Measurements from ENCODE around the gene CDKAL1.

The CDKAL1 gene

DNA sequence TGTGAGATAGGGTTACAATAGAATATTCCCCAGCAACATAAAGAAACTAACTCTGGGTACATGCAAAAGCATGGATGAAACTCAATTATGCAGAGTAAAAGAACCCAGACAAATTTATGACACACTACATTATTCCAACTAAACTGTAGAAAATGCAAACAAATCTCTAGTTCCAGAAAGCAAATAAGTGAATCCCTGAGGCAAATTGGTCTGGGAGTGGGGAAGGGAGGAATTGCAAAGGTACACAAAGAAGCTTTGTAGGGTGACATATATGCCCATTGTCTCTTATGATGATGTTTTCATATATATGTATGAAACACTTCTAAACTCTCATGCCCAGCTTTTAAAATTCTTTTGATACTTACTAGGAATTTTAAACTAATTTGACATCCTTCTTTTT, 266.0 kb downstream of the CDKAL1 start:
- H3K9me3 ChIP-seq (ENCODE audit: severe bottlenecking), result no peaks in the 10 kb centered on the region
- ATAC-seq (ENCODE audit: low read depth) (no peak), DNase-seq (ENCODE audit: low spot score) (no peak)
- no peak overlapping the region for H3K27ac ChIP-seq (ENCODE audit: poor library complexity, severe bottlenecking)
- H3K4me3 ChIP-seq (ENCODE audit: severe bottlenecking), result no peak overlapping the region
- no peaks in the 10 kb centered on the region for H3K4me1 ChIP-seq (ENCODE audit: insufficient read depth, poor library complexity, severe bottlenecking)
- no peaks in the 10 kb centered on the region for H3K27me3 ChIP-seq (ENCODE audit: insufficient read depth, poor library complexity, severe bottlenecking)
- no peaks in the 10 kb centered on the region for H3K36me3 ChIP-seq (ENCODE audit: low read depth)
- TF ChIP-seq, protein P1, sequence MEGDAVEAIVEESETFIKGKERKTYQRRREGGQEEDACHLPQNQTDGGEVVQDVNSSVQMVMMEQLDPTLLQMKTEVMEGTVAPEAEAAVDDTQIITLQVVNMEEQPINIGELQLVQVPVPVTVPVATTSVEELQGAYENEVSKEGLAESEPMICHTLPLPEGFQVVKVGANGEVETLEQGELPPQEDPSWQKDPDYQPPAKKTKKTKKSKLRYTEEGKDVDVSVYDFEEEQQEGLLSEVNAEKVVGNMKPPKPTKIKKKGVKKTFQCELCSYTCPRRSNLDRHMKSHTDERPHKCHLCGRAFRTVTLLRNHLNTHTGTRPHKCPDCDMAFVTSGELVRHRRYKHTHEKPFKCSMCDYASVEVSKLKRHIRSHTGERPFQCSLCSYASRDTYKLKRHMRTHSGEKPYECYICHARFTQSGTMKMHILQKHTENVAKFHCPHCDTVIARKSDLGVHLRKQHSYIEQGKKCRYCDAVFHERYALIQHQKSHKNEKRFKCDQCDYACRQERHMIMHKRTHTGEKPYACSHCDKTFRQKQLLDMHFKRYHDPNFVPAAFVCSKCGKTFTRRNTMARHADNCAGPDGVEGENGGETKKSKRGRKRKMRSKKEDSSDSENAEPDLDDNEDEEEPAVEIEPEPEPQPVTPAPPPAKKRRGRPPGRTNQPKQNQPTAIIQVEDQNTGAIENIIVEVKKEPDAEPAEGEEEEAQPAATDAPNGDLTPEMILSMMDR (IDR thresholded peaks at IDR 0.05; ENCODE audit: poor library complexity, severe bottlenecking), result no peak

DNA sequence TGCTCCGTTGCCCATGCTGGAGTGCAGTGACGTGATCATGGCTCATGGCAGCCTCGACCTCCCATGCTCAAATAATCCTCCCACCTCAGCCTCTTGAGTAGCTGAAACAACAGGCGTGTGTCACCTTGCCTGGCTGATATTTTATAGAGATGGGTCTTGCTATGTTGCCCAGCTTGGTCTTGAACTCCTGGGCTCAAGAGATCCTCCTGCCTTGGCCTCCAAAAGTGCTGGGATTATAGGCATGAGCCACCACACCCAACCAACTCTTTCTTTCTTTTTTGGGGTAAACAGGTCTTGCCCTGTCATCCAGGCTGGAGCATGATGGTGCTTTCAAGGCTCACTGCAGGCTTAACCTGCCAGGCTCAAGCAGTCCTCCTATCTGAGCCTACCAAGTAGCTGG, 266.4 kb downstream of the CDKAL1 start:
- DNase-seq (ENCODE audit: low spot score), result no peak
- Histone ChIP-seq H3K9me3 (ENCODE audit: severe bottlenecking) (no peaks in the 10 kb centered on the region), H3K27ac (ENCODE audit: poor library complexity, severe bottlenecking) (no peak overlapping the region), H3K4me3 (ENCODE audit: severe bottlenecking) (no peak overlapping the region), H3K4me1 (ENCODE audit: insufficient read depth, poor library complexity, severe bottlenecking) (no peaks in the 10 kb centered on the region), H3K27me3 (ENCODE audit: insufficient read depth, poor library complexity, severe bottlenecking) (no peaks in the 10 kb centered on the region), H3K36me3 (ENCODE audit: low read depth) (no peaks in the 10 kb centered on the region)
- no peak for ATAC-seq (ENCODE audit: low read depth)
- TF ChIP-seq, protein P1 (IDR thresholded peaks at IDR 0.05; ENCODE audit: poor library complexity, severe bottlenecking), result no peak

DNA sequence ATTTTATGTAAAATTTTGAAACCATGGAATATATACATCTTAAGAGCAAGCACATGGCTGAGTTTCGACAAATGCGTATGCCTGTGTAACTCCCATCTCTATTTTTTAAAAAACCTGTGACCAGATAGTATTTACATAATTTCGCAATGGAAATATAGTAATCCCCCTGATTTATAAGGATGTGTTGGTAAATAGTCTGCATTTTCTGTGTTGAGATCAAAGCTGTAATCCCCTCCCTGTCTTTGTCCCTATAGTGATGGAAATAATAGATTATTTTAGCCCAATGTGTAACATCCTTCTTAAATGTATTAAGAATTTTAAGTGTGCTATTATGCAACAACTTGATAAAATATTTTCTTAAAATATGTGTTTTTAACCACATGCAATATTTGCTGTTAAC, 267.3 kb downstream of the CDKAL1 start:
- H3K27ac ChIP-seq (ENCODE audit: poor library complexity, severe bottlenecking), result no peak overlapping the region
- no peak overlapping the region for H3K4me3 ChIP-seq (ENCODE audit: severe bottlenecking)
- TF ChIP-seq, protein P1 (IDR thresholded peaks at IDR 0.05; ENCODE audit: poor library complexity, severe bottlenecking), result no peak
- H3K4me1 ChIP-seq (ENCODE audit: insufficient read depth, poor library complexity, severe bottlenecking), result no peaks in the 10 kb centered on the region
- no peaks in the 10 kb centered on the region for H3K9me3 ChIP-seq (ENCODE audit: severe bottlenecking)
- DNase-seq (ENCODE audit: low spot score) (no peak), ATAC-seq (ENCODE audit: low read depth) (no peak)
- H3K36me3 ChIP-seq (ENCODE audit: low read depth), result no peaks in the 10 kb centered on the region
- H3K27me3 ChIP-seq (ENCODE audit: insufficient read depth, poor library complexity, severe bottlenecking), result no peaks in the 10 kb centered on the region

DNA sequence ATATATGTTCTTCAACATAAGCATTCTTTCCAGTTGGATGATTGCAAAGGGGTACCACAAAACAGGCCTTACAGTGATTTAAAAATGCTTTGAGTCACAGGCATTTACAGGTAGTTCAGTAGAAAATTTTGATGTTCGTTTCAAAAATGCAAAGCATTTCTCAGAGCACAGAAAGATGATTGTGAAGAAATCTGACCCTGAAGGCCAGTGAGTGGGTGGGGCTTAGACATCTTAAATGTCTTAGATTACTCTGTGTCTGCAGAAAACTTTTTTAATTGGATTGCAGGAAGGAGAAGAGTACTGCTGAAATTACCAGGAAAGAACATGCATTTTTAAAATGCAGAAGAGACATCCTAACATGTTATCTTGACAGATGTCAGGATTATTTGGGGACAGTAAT, 268.3 kb downstream of the CDKAL1 start:
- H3K9me3 ChIP-seq (ENCODE audit: severe bottlenecking), result no peaks in the 10 kb centered on the region
- TF ChIP-seq, protein P1 (IDR thresholded peaks at IDR 0.05; ENCODE audit: poor library complexity, severe bottlenecking), result no peak
- H3K27ac ChIP-seq (ENCODE audit: poor library complexity, severe bottlenecking), result no peak overlapping the region
- H3K36me3 ChIP-seq (ENCODE audit: low read depth), result no peaks in the 10 kb centered on the region
- no peak for ATAC-seq (ENCODE audit: low read depth)
- H3K4me3 ChIP-seq (ENCODE audit: severe bottlenecking), result no peak overlapping the region
- H3K4me1 ChIP-seq (ENCODE audit: insufficient read depth, poor library complexity, severe bottlenecking), result no peaks in the 10 kb centered on the region
- no peak for DNase-seq (ENCODE audit: low spot score)
- no peaks in the 10 kb centered on the region for H3K27me3 ChIP-seq (ENCODE audit: insufficient read depth, poor library complexity, severe bottlenecking)

DNA sequence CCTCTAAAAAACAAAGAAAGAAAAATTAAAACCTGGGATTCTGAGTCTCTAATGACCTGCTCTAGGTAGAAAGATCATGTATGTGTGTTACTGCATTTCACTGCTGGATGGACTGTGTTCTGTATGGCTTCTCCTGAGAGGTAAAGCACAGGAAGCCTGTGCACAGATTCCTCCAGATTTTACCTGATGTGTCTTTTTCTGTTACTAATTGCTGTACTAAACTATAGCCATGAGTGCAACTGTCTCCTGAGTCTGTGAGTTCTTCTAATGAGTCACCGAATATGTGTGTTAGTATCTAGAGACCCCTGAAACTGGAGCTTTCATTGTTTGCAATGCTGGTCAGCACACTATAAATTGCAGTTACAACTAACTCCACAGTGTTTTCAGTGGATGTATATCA, 270.8 kb downstream of the CDKAL1 start:
- H3K27me3 ChIP-seq (ENCODE audit: insufficient read depth, poor library complexity, severe bottlenecking), result no peaks in the 10 kb centered on the region
- H3K4me1 ChIP-seq (ENCODE audit: insufficient read depth, poor library complexity, severe bottlenecking), result no peaks in the 10 kb centered on the region
- H3K9me3 ChIP-seq (ENCODE audit: severe bottlenecking), result no peaks in the 10 kb centered on the region
- TF ChIP-seq, protein P1 (IDR thresholded peaks at IDR 0.05; ENCODE audit: poor library complexity, severe bottlenecking), result no peak
- ATAC-seq (ENCODE audit: low read depth), result no peak
- no peaks in the 10 kb centered on the region for H3K36me3 ChIP-seq (ENCODE audit: low read depth)
- no peak for DNase-seq (ENCODE audit: low spot score)
- no peak overlapping the region for H3K4me3 ChIP-seq (ENCODE audit: severe bottlenecking)
- H3K27ac ChIP-seq (ENCODE audit: poor library complexity, severe bottlenecking), result no peak overlapping the region
